Measurements from ENCODE around the gene TUBGCP3.
"Not testable (repeated sequence)": the region's sequence is repeated elsewhere in the genome, so short reads cannot be mapped to it uniquely, and the experiment has no call there.

The TUBGCP3 gene

DNA sequence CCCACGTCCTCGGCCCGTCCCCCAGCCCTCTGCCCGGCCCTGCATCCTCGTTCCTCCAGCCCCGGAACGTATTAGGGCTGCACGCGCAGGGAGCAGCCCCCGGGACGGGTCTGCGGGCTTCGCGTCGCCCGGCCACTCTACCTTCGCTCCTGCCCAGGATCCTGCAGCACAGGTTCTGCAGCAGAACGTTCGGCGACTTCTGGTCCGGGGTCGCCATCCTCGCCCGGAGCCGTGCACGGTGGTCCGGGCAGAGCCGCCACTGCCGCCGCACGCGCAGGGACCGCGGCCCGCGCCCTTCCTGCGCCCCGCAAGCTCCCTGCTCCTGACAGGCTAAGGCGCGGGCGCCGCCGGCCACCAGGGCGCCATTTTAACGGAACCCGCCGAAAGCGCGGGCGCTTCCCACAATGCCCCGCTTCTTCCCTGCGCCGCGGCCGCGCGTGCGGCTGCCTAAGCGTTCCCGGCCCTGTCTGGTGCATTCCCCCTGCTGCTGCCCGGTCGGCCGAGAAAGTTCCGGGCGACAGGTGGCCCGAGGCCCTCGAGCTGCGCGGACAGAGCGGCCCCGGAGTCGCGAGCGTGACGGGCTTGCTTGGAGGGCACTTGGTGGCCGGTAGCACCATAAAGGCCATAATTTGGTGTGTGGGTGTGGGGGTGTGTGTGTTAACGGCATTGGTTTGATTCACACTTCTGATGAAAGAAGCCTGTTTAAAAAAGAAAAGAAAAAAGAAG is at the start of gene TUBGCP3:
Gene TUBGCP3, minus strand, starts transcription at position 390 of the 726 bp plus-strand sequence. Its CDS starts 173 bp downstream, at position 217.
- ChIA-PET POLR2A (interaction anchor here (0.7 to 1.6 kb wide), 2 partner anchors 18 to 65 kb away, joined by 3 to 6 read pairs; no protein-coding TSS in a partner anchor), CTCF (interaction anchor here (1.0 to 6.5 kb wide), 3 partner anchors 11 to 144 kb away, joined by 3 to 40 read pairs (median 5); no protein-coding TSS in a partner anchor)
- H3K4me3 ChIP-seq (ENCODE audit: low read depth, low read length) = peak within 1 kb of the TSS; percentile 95
- DNase-seq (ENCODE audit: low read depth, low spot score) = no peak
- no peak for TF ChIP-seq CTCF (IDR thresholded peaks at IDR 0.05; ENCODE audit: insufficient read depth, low read length, missing control alignments)

- CTCF ChIA-PET = interaction anchor here (1.0 to 1.2 kb wide), 2 partner anchors 15 to 236 kb away, joined by 3 to 6 read pairs; no protein-coding TSS in a partner anchor
These were observed 49.3 kb upstream of the TUBGCP3 start for GRCh38 chr13:112637017-112637801.

GRCh38 chr13:112636401-112636975 is 48.5 kb upstream of the TUBGCP3 start:
- ChIA-PET POLR2A (no interaction called here), CTCF (interaction anchor here (1.0 kb wide), 1 partner anchor 238 kb away, joined by 3 read pairs; no protein-coding TSS in a partner anchor)
- DNase-seq (ENCODE audit: low read depth, low spot score) = no peak
- no peak overlapping the region for H3K4me3 ChIP-seq (ENCODE audit: low read depth, low read length)
- TF ChIP-seq CTCF (IDR thresholded peaks at IDR 0.05; ENCODE audit: insufficient read depth, low read length, missing control alignments) = no peak

More at GRCh38 chr13:112637017-112637801, 49.3 kb upstream of the TUBGCP3 start:
- H3K4me3 ChIP-seq (ENCODE audit: low read depth, low read length) = no peak overlapping the region
- DNase-seq (ENCODE audit: low read depth, low spot score) = no peak
- POLR2A ChIA-PET = no interaction called here
- TF ChIP-seq CTCF (IDR thresholded peaks at IDR 0.05; ENCODE audit: insufficient read depth, low read length, missing control alignments) = no peak

GRCh38 chr13:112635323-112635722 is 47.4 kb upstream of the TUBGCP3 start:
- no peak for DNase-seq (ENCODE audit: low read depth, low spot score)
- H3K4me3 ChIP-seq (ENCODE audit: low read depth, low read length) = no peak overlapping the region
- TF ChIP-seq CTCF (IDR thresholded peaks at IDR 0.05; ENCODE audit: insufficient read depth, low read length, missing control alignments) = no peak
- ChIA-PET POLR2A (no interaction called here), CTCF (no interaction called here)

DNA sequence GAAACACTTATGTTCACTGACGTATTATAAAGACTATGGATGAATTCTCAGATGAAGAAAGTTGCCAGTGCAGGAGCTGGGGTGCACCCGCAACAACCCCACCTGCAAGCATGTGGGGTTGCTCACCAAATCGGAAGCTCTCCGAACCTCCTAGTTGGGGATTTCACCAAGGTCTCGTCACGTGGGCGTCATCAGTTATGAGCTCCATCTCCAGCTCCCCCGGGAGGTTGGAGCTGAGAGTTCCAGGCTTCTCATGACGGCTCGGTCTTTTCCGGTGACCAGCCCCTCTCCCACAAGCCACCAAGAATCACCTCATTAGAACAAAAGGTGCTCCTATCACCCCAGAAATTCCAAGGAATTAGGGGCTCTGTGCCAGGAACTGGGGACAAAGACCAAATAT is 46.1 kb upstream of the TUBGCP3 start:
- no peak overlapping the region for H3K4me3 ChIP-seq (ENCODE audit: low read depth, low read length)
- POLR2A ChIA-PET = no interaction called here
- TF ChIP-seq CTCF (IDR thresholded peaks at IDR 0.05; ENCODE audit: insufficient read depth, low read length, missing control alignments) = no peak
- CTCF ChIA-PET = interaction anchor here (1.3 to 1.6 kb wide), 4 partner anchors 18 to 241 kb away, joined by 3 to 5 read pairs (median 4); no protein-coding TSS in a partner anchor
- no peak for DNase-seq (ENCODE audit: low read depth, low spot score)

DNA sequence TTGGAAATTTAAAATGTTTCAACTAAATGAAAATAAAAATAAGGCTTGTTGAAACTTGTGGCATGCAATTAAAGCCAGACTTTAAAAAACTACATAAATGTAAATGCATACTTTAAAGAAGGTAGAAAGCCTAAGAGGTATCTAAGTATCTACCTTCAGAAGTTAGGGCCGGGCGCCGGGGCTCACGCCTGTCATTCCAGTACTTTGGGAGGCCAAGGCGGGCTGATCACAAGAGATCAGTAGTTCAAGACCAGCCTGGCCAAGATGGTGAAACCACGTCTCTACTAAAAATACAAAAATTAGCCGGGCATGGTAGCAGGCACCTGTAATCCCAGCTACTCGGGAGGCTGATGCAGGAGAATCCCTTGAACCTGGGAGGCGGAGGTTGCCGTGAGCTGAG is 42.3 kb upstream of the TUBGCP3 start:
- POLR2A ChIA-PET; DNase-seq (ENCODE audit: low read depth, low spot score); CTCF ChIA-PET; H3K4me3 ChIP-seq (ENCODE audit: low read depth, low read length): not testable (repeated sequence)
